NT2/D1 (cell line): Measurements from ENCODE around the gene CHN2.

Experiments used
- DNase-seq: peaks from one replicate; pipeline ENCODE4 v3.0.0-alpha.2; 2011; ENCODE audit warnings: low read depth, low spot score
- H3K27me3 ChIP-seq: 2 replicates; pipeline ENCODE4 v1.6.0; 2011; ENCODE audit warnings: mild to moderate bottlenecking; ENCODE audit not compliant: insufficient read length, insufficient read depth
- H3K36me3 ChIP-seq: 2 replicates; pipeline ENCODE4 v1.6.1; 2011; ENCODE audit warnings: mild to moderate bottlenecking, low read length, mixed read lengths; ENCODE audit not compliant: insufficient read depth, insufficient read length
- H3K4me1 ChIP-seq: 2 replicates; pipeline ENCODE4 v1.5.1; 2011; ENCODE audit not compliant: insufficient read depth, insufficient read length
- H3K4me3 ChIP-seq: 2 replicates; pipeline ENCODE4 v1.5.1; 2011; ENCODE audit warnings: low read depth; ENCODE audit not compliant: insufficient read length
- H3K9ac ChIP-seq: 2 replicates; pipeline ENCODE4 v1.6.0; 2011; ENCODE audit warnings: low read depth; ENCODE audit not compliant: insufficient read length
- H3K9me3 ChIP-seq: 2 replicates; pipeline ENCODE4 v1.5.1; 2011; ENCODE audit warnings: mild to moderate bottlenecking, low read length; ENCODE audit not compliant: insufficient read depth
- SUZ12 ChIP-seq: IDR thresholded peaks from 2 replicates; pipeline ENCODE4 v1.6.1; 2011; ENCODE audit not compliant: insufficient read length, insufficient read depth; ENCODE audit errors: extremely low read depth
- YY1 ChIP-seq: IDR thresholded peaks from 2 replicates; pipeline ENCODE4 v1.6.1; 2011; ENCODE audit not compliant: insufficient read length, insufficient read depth
- ZNF274 ChIP-seq: IDR thresholded peaks from 2 replicates; pipeline ENCODE4 v1.6.1; 2011; ENCODE audit warnings: mild to moderate bottlenecking, low read depth, low read length

Gene CHN2

DNA sequence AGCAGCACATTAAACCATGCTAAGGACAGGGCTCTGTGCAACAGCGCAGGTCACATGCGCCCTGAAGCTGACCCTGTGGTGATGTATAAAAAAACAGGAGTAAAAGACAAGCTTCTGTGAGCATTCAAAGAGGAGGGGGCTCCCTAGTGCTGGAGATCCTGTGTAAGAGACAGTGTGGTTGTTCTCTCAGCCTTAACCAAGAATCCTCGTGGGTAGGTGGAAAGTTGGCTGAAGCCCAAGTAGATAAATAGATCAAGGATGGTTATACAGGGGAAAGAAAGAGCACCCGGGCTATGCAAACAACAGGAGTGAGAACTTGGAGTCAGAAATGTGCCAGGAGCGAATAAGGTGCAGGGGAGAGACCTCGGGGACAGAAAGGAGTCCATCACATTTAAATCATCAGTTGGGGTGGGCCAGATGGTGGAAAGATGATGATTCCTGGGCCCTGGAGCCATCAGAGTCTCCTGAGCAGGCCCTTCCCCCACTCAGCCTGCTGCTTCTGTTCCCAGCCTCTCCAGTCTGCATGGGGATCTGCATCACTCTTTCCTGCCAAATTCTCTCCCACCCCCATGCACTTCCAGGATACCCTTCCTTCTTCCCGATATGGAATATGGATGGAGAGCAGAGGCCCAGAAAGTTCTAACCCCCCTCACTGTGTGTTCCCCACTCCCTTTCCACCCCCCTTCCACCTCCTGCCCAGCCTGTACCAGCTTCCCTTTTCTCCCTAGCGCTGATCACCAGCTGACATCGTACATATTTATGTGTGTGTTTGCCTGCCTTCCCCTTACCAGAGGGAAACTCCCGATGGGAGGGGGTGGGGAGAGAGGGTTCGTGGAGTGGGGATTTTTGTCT, 291.0 kb downstream of the CHN2 start:
- TF ChIP-seq SUZ12 (no peak), YY1 (no peak), ZNF274 (no peak)
- Histone ChIP-seq H3K4me3 (no peak overlapping the region), H3K36me3 (no peaks in the 10 kb centered on the region), H3K9me3 (no peaks in the 10 kb centered on the region), H3K9ac (no peak overlapping the region), H3K4me1 (no peaks in the 10 kb centered on the region), H3K27me3 (no peaks in the 10 kb centered on the region)
- no peak for DNase-seq

DNA sequence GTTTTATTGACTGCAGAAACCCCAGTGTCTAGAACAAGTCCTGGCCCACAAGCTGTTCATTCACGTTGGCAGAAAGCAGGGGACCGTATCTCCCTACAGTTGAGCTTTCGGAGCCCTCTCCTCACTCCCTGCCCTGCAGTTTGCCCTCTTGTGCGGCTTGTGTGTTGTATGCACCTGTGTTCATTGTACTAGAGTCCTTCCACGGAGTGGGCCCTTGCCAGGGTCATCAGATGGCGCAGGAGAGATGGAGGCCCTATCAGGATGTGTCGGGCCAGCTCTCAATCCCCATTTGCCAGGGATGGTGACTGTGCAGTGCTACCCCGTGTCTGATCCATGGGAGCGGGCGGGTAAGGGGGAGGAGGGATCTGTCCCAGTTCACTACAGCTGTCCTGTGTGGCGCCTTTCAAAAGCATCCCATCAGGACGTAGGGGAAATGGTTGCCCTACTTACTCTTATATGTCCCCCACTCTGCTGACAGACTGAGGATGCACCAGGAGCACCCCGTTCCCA, 291.7 kb downstream of the CHN2 start:
- Histone ChIP-seq H3K9ac (no peak overlapping the region), H3K4me1 (no peaks in the 10 kb centered on the region), H3K9me3 (no peaks in the 10 kb centered on the region), H3K36me3 (no peaks in the 10 kb centered on the region), H3K27me3 (no peaks in the 10 kb centered on the region), H3K4me3 (no peak overlapping the region)
- TF ChIP-seq SUZ12 (no peak), YY1 (no peak), ZNF274 (no peak)
- no peak for DNase-seq

DNA sequence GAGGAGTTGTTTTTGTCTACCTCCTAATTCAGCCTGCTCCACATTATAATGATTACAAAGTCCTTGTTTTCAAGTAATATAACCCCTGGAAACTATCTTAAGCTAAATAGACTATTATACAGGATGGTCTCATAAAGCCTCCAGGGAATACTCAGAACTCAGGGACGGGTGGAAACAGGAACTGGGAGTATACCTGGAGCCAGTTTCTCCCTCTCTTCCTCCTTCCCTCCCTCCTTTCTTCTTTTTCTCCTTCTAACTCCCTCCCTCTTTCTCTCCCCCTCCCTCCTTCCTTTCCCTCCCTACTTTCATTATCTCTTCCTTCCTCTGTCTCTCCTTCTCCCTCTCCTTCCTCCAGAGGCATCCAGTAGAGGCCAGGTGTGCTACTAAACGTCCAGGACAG, 292.8 kb downstream of the CHN2 start:
- H3K9me3 ChIP-seq, result no peaks in the 10 kb centered on the region
- no peak overlapping the region for H3K4me3 ChIP-seq
- H3K4me1 ChIP-seq, result no peaks in the 10 kb centered on the region
- no peak overlapping the region for H3K9ac ChIP-seq
- TF ChIP-seq ZNF274, result no peak
- TF ChIP-seq SUZ12, result no peak
- TF ChIP-seq YY1, result no peak
- no peaks in the 10 kb centered on the region for H3K36me3 ChIP-seq
- no peaks in the 10 kb centered on the region for H3K27me3 ChIP-seq
- DNase-seq, result no peak

DNA sequence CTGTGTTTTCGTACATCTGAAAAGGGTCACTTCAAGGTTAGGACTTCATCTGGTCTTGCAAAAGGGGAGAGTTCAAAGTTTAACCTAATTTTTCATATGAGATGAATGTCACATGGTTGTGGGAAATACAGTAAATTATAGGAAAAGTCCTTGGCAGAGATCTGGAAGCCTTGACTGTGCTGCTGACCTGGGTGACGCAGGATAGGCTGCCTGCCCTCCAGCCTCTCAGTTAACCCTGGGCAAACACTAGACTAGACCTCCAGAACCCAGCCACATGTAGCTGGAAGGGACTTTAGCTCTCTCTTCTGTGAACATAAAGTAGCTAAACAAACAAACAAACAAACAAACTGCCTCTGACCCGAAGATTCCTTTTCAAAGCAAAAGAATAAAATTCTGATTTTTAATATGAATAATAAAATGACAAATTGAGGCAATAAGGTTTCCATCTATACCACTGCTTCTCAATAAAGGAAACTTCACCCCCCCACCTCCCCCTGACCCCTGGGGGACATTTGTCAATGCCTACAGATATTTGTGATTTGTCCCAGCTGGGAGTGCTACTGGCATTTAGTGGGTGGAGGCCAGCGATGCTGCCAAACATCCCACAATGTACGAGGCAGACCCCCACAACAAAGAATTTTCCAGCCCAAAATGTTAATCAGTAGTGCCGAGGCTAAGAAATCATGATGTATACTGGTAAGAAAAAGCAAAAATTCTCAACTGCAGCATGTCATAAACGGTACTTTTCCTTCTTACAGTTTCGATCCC, 293.8 kb downstream of the CHN2 start:
- TF ChIP-seq YY1, result no peak
- TF ChIP-seq SUZ12, result no peak
- TF ChIP-seq ZNF274, result no peak
- Histone ChIP-seq H3K27me3 (no peaks in the 10 kb centered on the region), H3K4me3 (no peak overlapping the region), H3K9me3 (no peaks in the 10 kb centered on the region), H3K36me3 (no peaks in the 10 kb centered on the region), H3K4me1 (no peaks in the 10 kb centered on the region), H3K9ac (no peak overlapping the region)
- DNase-seq, result no peak

GRCh38 chr7:29488977-29489376, 294.4 kb downstream of the CHN2 start:
- Histone ChIP-seq H3K36me3 (no peaks in the 10 kb centered on the region), H3K9ac (no peak overlapping the region), H3K4me1 (no peaks in the 10 kb centered on the region), H3K27me3 (no peaks in the 10 kb centered on the region), H3K9me3 (no peaks in the 10 kb centered on the region), H3K4me3 (no peak overlapping the region)
- DNase-seq, result no peak
- TF ChIP-seq ZNF274 (no peak), SUZ12 (no peak), YY1 (no peak)

DNA sequence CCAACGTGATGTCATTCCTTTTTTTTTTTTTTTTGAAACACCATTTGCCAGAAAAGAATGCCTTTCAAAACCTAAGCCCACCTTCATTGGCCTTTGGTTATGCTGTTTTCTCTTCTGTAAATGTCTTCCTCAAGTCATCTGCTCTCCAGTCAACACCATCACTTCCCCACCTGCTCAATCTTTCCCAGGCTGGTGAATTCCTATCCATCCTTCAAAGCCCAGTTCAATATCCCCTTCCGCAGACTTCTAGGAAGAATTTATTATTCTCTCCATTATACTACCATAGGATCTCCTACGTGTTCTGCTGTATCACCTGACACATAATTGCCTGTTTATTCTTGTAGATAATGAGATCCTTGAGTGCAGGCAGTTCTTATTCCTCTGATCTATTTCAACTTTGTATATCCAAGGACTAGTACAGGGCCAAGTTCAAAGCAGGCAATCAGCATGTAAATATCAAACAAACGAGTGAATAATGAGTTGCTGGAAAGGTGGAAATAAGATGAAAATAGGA, 295.6 kb downstream of the CHN2 start:
- TF ChIP-seq YY1 (no peak), ZNF274 (no peak), SUZ12 (no peak)
- no peaks in the 10 kb centered on the region for H3K9me3 ChIP-seq
- no peak for DNase-seq
- H3K9ac ChIP-seq, result no peak overlapping the region
- no peaks in the 10 kb centered on the region for H3K27me3 ChIP-seq
- no peaks in the 10 kb centered on the region for H3K36me3 ChIP-seq
- no peaks in the 10 kb centered on the region for H3K4me1 ChIP-seq
- H3K4me3 ChIP-seq, result no peak overlapping the region

DNA sequence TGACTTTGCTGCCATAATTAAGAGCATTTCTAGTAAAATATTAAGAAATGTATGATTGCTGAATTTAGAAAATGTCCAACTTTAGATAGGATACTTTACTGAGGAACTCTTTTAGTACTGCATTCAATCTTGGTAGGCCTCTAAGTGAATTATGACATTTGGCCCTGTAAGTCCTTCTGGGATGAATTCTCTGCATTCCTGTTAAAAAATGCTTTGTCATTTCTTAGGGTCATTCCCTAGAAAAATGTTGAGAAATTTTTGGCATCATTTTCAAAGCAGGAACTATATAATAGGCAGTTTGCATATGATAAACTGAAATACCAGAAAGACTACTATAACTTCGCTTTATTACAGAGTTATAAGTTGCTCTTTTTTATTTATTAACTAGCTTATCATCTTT, 299.8 kb downstream of the CHN2 start:
- TF ChIP-seq ZNF274 (no peak), YY1 (no peak), SUZ12 (no peak)
- H3K36me3 ChIP-seq, result no peaks in the 10 kb centered on the region
- DNase-seq, result no peak
- H3K9me3 ChIP-seq, result no peaks in the 10 kb centered on the region
- no peaks in the 10 kb centered on the region for H3K4me1 ChIP-seq
- H3K4me3 ChIP-seq, result no peak overlapping the region
- no peaks in the 10 kb centered on the region for H3K27me3 ChIP-seq
- no peak overlapping the region for H3K9ac ChIP-seq
